DND-41 (cell line): Measurements from ENCODE around the gene LAMA2.

Source experiments
- CTCF ChIP-seq: IDR thresholded peaks from 2 replicates; pipeline ENCODE4 v1.5.1; 2012; ENCODE audit warnings: borderline replicate concordance, low read length, moderate library complexity, mild to moderate bottlenecking; ENCODE audit not compliant: poor library complexity, severe bottlenecking; ENCODE audit errors: extremely low read depth
- EZH2 ChIP-seq: IDR thresholded peaks from 3 replicates; pipeline ENCODE4 v1.6.1; 2012; ENCODE audit warnings: borderline replicate concordance, low read depth, mild to moderate bottlenecking, moderate library complexity, low read length, inconsistent platforms; ENCODE audit not compliant: severe bottlenecking

GRCh38 chr6:129416337-129416990, 533.5 kb downstream of the LAMA2 start:
- no peak for TF ChIP-seq CTCF
- TF ChIP-seq EZH2: no peak
